ENCODE measurements around the gene SNRPA.
"Not testable (repeated sequence)": the region's sequence is repeated elsewhere in the genome, so short reads cannot be mapped to it uniquely, and the experiment has no call there.

Gene SNRPA

GRCh38 chr19:40777937-40778705, 27.1 kb downstream of the SNRPA start, which contains the start of gene RAB4B:
RAB4B (plus strand) TSS chr19:40778247; CDS start chr19:40778376, 129 bp downstream.
- peak; percentile 100 for DNase-seq

DNA sequence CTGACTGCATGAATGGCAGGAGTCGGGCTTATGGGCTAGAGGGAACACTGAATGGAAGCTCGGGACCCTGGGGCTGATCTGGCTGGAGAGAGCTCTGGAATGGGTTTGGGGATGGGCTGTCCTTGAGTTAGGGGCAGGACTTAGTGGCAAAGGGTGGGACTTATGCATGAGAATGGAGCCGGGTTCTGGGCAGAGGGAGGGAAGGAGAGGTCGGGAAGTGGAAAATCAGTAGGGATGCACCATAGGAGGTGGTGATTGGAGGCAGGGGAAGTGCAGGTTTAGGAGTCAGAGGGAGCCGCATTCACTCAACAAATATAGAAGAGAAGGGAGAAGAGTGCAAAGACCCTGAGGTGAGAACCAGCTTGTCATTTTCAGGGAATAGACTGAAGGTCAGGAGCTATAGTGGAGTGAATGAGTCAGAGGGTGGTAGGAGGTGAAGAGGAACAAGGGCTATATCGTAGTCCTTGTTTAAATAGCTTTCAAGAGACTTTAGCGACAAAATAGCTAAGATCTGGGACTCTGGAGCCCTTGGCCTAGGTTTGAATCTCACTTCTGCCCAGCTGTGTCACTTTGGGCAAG, 27.8 kb downstream of the SNRPA start:
- DNase-seq: no peak

- no peak for DNase-seq
These were observed 29.6 kb downstream of the SNRPA start for GRCh38 chr19:40780582-40780981.

DNA sequence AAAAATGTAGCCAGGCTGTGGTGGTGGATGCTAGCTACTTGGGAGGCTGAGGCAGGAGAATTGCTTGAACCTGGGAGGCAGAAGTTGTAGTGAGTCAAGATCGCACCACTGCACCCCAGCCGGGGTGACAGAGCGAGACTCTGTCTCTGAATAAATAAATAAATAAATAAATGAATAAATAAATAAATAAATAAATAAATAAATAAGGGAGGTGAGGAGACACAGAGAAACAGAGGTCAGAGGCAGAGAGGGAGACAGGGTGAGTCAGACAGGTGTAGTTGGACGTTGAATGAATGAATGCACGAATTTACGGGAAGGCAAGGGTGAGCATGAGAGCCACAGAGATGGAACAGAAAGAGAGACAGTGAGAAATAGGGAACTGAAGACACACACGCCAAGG, 30.1 kb downstream of the SNRPA start:
- DNase-seq: no peak

GRCh38 chr19:40783711-40784110, 32.7 kb downstream of the SNRPA start:
- no peak for DNase-seq

DNA sequence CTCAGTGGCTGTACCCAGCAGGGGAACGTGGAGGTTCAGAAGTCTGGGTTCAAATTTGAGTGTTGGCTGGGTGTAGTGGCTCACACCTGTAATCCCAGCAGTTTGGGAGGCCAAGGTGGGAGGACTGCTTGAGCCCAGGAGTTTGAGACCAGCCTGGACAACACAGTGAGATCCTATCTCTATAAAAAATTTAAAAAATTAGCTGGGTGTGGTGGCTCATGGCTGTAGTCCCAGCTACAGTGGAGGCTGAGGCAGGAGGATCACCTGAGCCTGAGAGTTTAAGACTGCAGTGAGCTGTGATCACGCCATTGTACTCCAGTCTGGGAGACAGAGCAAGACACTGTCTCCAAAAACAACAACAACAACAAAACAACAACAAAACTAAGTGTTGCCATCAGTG, 33.1 kb downstream of the SNRPA start:
- DNase-seq: not testable (repeated sequence)

DNA sequence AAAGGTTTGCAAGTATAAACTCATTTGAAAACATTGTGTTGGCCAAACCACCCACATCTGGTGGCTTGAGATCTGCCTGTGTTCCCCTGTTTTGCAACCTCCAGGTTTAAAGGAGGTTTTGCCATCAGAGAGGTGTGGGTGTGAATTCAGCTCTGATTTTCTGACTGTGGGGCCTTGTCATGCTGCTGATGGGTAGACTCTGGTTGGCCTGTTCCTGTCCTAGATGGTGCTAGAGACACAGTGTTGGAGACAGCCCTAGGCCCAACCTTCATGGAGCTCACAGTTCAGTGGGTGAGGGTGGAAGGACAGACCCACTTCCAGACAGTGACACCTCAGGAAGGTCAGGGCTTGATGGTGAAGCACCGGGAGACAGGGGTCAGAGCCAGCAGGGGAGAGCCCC, 34.5 kb downstream of the SNRPA start:
- no peak for DNase-seq

- no peak for DNase-seq
These were observed 35.3 kb downstream of the SNRPA start for GRCh38 chr19:40786060-40787037.

DNA sequence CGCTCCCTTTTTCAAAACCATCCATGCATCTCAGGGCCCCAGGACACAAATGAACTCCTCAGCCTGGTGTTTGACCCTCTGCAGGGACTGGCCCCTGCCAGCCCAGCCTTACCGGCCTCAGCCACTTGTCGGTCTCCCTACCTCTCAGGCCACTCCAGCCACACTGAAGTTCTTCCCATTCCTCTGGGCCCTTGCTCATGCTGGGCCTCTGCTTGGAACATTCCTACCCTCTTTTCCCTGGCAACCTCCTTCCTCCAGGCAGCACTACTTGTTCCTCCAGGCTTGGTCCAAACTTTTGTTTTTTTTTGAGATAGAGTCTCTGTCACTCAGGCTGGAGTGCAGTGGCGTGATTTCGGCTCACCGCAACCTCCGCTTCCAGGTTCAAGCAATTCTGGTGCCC, 40.3 kb downstream of the SNRPA start:
- no peak for DNase-seq

DNA sequence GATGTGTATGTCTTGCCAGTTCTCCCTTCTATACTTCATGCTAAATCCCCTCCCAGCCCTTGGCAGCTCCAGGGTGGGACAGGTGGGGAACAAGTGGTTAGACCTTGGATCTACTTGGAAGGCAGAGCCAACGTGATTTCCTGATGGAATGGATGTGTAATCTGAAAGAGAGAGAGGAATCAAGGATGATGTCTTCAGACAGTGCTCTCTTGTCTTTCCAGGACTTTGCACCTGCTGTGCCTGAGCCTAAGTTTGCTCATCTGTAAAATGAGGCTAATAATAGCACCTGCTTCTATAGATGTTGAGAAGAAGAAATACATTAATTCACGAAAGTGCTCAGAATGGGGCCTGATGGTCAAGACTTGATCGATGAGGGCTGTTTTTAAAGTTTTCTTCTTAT, 41.0 kb downstream of the SNRPA start:
- no peak for DNase-seq

- no peak for DNase-seq
These were observed 46.4 kb downstream of the SNRPA start for GRCh38 chr19:40797166-40797962.

DNA sequence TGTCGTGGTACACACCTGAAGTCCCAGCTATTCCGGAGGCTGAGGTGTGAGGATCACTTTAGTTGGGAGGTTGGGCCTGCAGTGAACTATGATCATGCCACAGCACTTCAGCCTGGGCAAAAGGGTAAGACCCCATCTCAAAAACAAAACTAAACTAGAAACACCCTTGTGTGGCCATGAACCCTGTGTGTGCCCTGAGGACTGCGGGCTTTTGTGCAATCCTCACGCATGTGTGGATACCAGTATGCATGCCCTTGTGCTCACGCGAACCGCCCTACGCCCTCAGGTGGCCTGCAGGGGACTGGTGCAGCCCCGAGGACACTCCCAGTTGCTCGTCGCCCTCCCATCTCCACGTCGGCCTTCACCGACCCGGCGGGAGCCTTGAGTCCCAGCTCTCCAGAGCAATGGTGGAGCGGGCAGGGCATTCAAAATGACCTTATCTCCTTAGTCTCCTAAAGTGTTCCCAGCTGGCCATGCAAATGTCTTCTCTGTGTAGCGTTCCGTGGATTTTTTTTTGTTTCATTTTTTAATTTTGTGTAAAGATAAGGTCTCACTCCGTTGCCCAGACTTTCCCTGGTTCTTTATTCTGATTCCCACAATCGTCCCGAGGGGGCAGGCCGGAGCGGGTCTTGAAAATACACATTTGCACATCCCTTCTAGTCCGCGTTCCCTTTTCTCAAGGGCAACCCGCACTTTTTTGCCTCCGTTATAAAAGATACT, 47.1 kb downstream of the SNRPA start:
- peak; percentile 81 for DNase-seq

GRCh38 chr19:40798683-40799557, 47.9 kb downstream of the SNRPA start, which contains the start of gene EGLN2:
EGLN2 (plus strand) TSS chr19:40799191; CDS start chr19:40800573, 1,382 bp downstream.
- DNase-seq: peak; percentile 100

- no peak for DNase-seq
These were observed 48.7 kb downstream of the SNRPA start for GRCh38 chr19:40799558-40800338.

DNA sequence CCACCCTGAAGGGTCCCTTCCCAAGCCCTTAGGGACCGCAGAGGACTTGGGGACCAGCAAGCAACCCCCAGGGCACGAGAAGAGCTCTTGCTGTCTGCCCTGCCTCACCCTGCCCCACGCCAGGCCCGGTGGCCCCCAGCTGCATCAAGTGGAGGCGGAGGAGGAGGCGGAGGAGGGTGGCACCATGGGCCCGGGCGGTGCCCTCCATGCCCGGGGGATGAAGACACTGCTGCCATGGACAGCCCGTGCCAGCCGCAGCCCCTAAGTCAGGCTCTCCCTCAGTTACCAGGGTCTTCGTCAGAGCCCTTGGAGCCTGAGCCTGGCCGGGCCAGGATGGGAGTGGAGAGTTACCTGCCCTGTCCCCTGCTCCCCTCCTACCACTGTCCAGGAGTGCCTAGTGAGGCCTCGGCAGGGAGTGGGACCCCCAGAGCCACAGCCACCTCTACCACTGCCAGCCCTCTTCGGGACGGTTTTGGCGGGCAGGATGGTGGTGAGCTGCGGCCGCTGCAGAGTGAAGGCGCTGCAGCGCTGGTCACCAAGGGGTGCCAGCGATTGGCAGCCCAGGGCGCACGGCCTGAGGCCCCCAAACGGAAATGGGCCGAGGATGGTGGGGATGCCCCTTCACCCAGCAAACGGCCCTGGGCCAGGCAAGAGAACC, 49.5 kb downstream of the SNRPA start:
- no peak for DNase-seq

DNA sequence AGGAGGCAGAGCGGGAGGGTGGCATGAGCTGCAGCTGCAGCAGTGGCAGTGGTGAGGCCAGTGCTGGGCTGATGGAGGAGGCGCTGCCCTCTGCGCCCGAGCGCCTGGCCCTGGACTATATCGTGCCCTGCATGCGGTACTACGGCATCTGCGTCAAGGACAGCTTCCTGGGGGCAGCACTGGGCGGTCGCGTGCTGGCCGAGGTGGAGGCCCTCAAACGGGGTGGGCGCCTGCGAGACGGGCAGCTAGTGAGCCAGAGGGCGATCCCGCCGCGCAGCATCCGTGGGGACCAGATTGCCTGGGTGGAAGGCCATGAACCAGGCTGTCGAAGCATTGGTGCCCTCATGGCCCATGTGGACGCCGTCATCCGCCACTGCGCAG, 50.0 kb downstream of the SNRPA start:
- DNase-seq: no peak

DNA sequence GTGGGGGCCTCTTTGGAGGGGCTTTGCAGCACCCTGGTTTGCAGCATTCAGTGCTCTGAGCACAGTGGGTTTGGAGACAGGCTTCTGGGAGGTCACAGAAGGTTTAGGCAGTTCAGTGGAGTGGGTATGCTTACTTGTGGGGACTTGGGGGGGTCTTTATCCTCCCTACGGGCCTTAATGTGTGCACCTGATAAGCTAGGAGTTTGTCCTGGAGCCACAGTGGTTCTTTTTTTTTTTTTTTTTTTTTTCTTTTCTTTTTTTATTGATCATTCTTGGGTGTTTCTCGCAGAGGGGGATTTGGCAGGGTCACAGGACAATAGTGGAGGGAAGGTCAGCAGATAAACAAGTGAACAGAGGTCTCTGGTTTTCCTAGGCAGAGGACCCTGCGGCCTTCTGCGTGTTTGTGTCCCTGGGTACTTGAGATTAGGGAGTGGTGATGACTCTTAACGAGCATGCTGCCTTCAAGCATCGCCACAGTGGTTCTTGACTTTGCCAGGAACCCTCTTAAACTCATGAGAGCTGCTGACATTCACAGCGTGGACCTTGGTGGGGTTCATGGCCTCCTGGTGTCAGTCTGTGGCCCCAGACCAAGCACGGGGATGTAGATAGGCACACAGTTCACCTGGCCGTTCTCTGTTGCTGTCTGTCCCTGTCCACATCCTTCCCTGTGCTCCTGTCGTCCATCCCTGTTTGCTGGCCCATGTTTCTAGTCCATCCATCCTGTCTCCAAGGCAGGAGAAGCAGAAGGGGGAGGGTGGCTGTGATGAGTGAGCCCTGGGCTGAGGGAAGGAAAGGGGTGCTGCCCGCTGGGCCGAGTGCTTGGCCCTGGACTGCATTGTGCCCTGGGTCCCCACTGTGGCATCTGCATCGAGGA, 50.7 kb downstream of the SNRPA start:
- DNase-seq: no peak
